Caco-2 (cell line): ENCODE results near the gene KIF21A. TPM values are rescaled to one million over a fixed set of nuclear protein-coding genes. Genes with fewer than 3 reads are reported as not detected.

ENCODE experiments used
- BruUV-seq: library from RNA; stranded (reverse); fragments of 400-500 nt; replicated peaks from 2 replicates; lab custom pipeline; 2021; lab: Mats Ljungman, UMichigan
- CTCF ChIA-PET: fragments of 300-600 bp; sonication (Branson Sonifier 250); formaldehyde crosslinking; loops from one replicate; lab custom pipeline; 2022; ENCODE audit warnings: antibody characterized with exemption; lab: Charles Lee
- POLR2A ChIA-PET: fragments of 300-600 bp; sonication (Branson Sonifier 250); formaldehyde crosslinking; loops from one replicate; lab custom pipeline; 2022; ENCODE audit warnings: antibody characterized with exemption; lab: Charles Lee
- DNase-seq, 2 experiments: peaks; one replicate each; pipeline versions ENCODE4 v3.0.0 to v3.0.0-alpha.2; 2020 to 2022
- H3K27me3 ChIP-seq: replicated peaks from 2 replicates; pipeline ENCODE4 v1.6.0; 2011; ENCODE audit warnings: low read length; ENCODE audit not compliant: control insufficient read depth, insufficient read depth
- H3K36me3 ChIP-seq: 2 replicates; pipeline ENCODE4 v1.5.1; 2011; ENCODE audit warnings: low read length; ENCODE audit not compliant: control insufficient read depth, insufficient read depth
- H3K4me1 ChIP-seq: fragments of 250-450 bp; sonication (Bioruptor Pico); 2 replicates; pipeline ENCODE4 v1.5.1; 2020; ENCODE audit warnings: mild to moderate bottlenecking
- H3K4me3 ChIP-seq: 2 replicates; pipeline ENCODE4 v1.5.1; 2011; ENCODE audit warnings: low read depth, mild to moderate bottlenecking, control low read depth, low read length
- H3K9me3 ChIP-seq: fragments of 250-450 bp; sonication (Bioruptor Pico); 2 replicates; pipeline ENCODE4 v1.5.1; 2020; ENCODE audit warnings: mild to moderate bottlenecking, moderate library complexity
- H3K27ac Mint-ChIP-seq: one replicate; pipeline ENCODE4 v1.8.0; 2022; ENCODE audit warnings: mixed read lengths; ENCODE audit not compliant: unreplicated experiment
- H3K27me3 Mint-ChIP-seq: one replicate; pipeline ENCODE4 v1.8.0; 2022; ENCODE audit warnings: mixed read lengths; ENCODE audit not compliant: insufficient read depth, unreplicated experiment
- H3K36me3 Mint-ChIP-seq: one replicate; pipeline ENCODE4 v1.8.0; 2022; ENCODE audit warnings: mild to moderate bottlenecking, mixed read lengths; ENCODE audit not compliant: insufficient read depth, unreplicated experiment
- H3K4me1 Mint-ChIP-seq: one replicate; pipeline ENCODE4 v1.8.0; 2022; ENCODE audit warnings: low read depth, mixed read lengths; ENCODE audit not compliant: unreplicated experiment
- H3K4me3 Mint-ChIP-seq: one replicate; pipeline ENCODE4 v1.8.0; 2022; ENCODE audit warnings: mild to moderate bottlenecking, moderate library complexity, mixed read lengths; ENCODE audit not compliant: unreplicated experiment
- H3K9me3 Mint-ChIP-seq: one replicate; pipeline ENCODE4 v1.8.0; 2022; ENCODE audit warnings: mixed read lengths; ENCODE audit not compliant: unreplicated experiment
- CTCF ChIP-seq, 2 experiments: fragments of 200-600 bp in 1 of 2; IDR thresholded peaks; 1 replicate in 1 of 2; 2 replicates in 1 of 2; pipeline versions ENCODE4 v1.5.1 to v1.8.0; 2011 to 2022; ENCODE audit warnings: antibody characterized with exemption in 1 of 2, control low read depth in 1 of 2, inconsistent platforms in 1 of 2, low read depth in 1 of 2, low read length in 1 of 2, mild to moderate bottlenecking in 1 of 2, moderate library complexity in 1 of 2; ENCODE audit not compliant: insufficient read depth in 1 of 2, severe bottlenecking in 1 of 2, unreplicated experiment in 1 of 2
- intact Hi-C: fragments of 100-400 bp; cut with micrococcal nuclease; formaldehyde crosslinking; loops from one replicate; pipeline ENCODE4 v1.10.0; 2022; ENCODE audit not compliant: unreplicated experiment
- total RNA-seq: library from RNA; stranded (reverse); gene quantifications from 2 replicates; pipeline ENCODE4 v1.2.3, GENCODE V29; 2022

The KIF21A gene
- total RNA-seq, 1 experiment from 2014 or later = 77.5 TPM

- TF ChIP-seq CTCF (IDR thresholded peaks at IDR 0.05; ENCODE audit: insufficient read depth in 1 of 2, low read depth in 1 of 2, low read length in 1 of 2, severe bottlenecking in 1 of 2, unreplicated experiment in 1 of 2) = no peak
These were observed 155.5 kb downstream of the KIF21A start for GRCh38 chr12:39287409-39287808.

GRCh38 chr12:39278426-39278825, 164.5 kb downstream of the KIF21A start:
- TF ChIP-seq CTCF (IDR thresholded peaks at IDR 0.05; ENCODE audit: insufficient read depth in 1 of 2, low read depth in 1 of 2, low read length in 1 of 2, severe bottlenecking in 1 of 2, unreplicated experiment in 1 of 2) = no peak
- Histone ChIP-seq H3K4me1 (no peaks in the 10 kb centered on the region), H3K9me3 (no peaks in the 10 kb centered on the region), H3K4me3 (no peak overlapping the region), H3K27me3 (no peaks in the 10 kb centered on the region), H3K36me3 (no peaks in the 10 kb centered on the region)
- Mint-ChIP-seq H3K36me3 (no peaks in the 10 kb centered on the region), H3K27me3 (no peaks in the 10 kb centered on the region), H3K4me3 (no peak overlapping the region), H3K4me1 (peaks cover 4% of the 10 kb centered on the region), H3K9me3 (no peaks in the 10 kb centered on the region), H3K27ac (no peak overlapping the region)
- intact Hi-C loops = no loop called here
- ChIA-PET POLR2A (no interaction called here), CTCF (no interaction called here)
- no TSS peak for BruUV-seq
- no peak for DNase-seq

More at GRCh38 chr12:39287409-39287808, 155.5 kb downstream of the KIF21A start:
- H3K9me3 ChIP-seq = no peaks in the 10 kb centered on the region
- BruUV-seq = no TSS peak
- H3K4me1 Mint-ChIP-seq = peaks cover 10% of the 10 kb centered on the region
- DNase-seq = no peak
- H3K4me3 ChIP-seq = no peak overlapping the region
- H3K36me3 Mint-ChIP-seq = no peaks in the 10 kb centered on the region
- no peaks in the 10 kb centered on the region for H3K4me1 ChIP-seq
- no peaks in the 10 kb centered on the region for H3K36me3 ChIP-seq
- no peaks in the 10 kb centered on the region for H3K27me3 ChIP-seq
- no peaks in the 10 kb centered on the region for H3K9me3 Mint-ChIP-seq
- intact Hi-C loops = no loop called here
- H3K4me3 Mint-ChIP-seq = no peak overlapping the region
- ChIA-PET CTCF (no interaction called here), POLR2A (no interaction called here)
- no peaks in the 10 kb centered on the region for H3K27me3 Mint-ChIP-seq
- H3K27ac Mint-ChIP-seq = no peak overlapping the region

GRCh38 chr12:39277416-39277815, 165.5 kb downstream of the KIF21A start:
- H3K27me3 Mint-ChIP-seq = no peaks in the 10 kb centered on the region
- intact Hi-C loops = no loop called here
- H3K9me3 Mint-ChIP-seq = no peaks in the 10 kb centered on the region
- H3K27me3 ChIP-seq = no peaks in the 10 kb centered on the region
- peaks cover 9% of the 10 kb centered on the region for H3K4me1 Mint-ChIP-seq
- no peak for DNase-seq
- no peaks in the 10 kb centered on the region for H3K36me3 ChIP-seq
- no peaks in the 10 kb centered on the region; the same call in 1 of the 2 replicates for H3K4me1 ChIP-seq
- BruUV-seq = no TSS peak
- H3K9me3 ChIP-seq = no peaks in the 10 kb centered on the region
- H3K36me3 Mint-ChIP-seq = no peaks in the 10 kb centered on the region
- H3K4me3 Mint-ChIP-seq = no peak overlapping the region
- H3K4me3 ChIP-seq = no peak overlapping the region
- ChIA-PET POLR2A (no interaction called here), CTCF (no interaction called here)
- H3K27ac Mint-ChIP-seq = no peak overlapping the region
- no peak for TF ChIP-seq CTCF (IDR thresholded peaks at IDR 0.05; ENCODE audit: insufficient read depth in 1 of 2, low read depth in 1 of 2, low read length in 1 of 2, severe bottlenecking in 1 of 2, unreplicated experiment in 1 of 2)
